ENCODE data around the gene MEX3A. TPM values are rescaled to one million over a fixed set of nuclear protein-coding genes. Genes with fewer than 3 reads are reported as not detected.

The MEX3A gene
- total and polyA plus RNA-seq, 2 of the 8 experiments (the other 6 are each of a cell fraction or from before 2014, with no cell fraction given), result 34.1 to 52.4 TPM

- WGBS, 2 experiments (ENCODE audit: extremely low coverage in 1 of 2, insufficient coverage in 1 of 2, insufficient read length in 1 of 2, insufficient replicate concordance in 2 of 2, low coverage in 1 of 2, low lambda C conversion rate in 2 of 2, missing lambda C conversion rate in 1 of 2), result 63% methylated on average over 5 of the region's 6 CpGs; no CpG with 5 or more reads in 1 of the 2 experiments
- Histone ChIP-seq H4K5ac (ENCODE audit: insufficient read length, low read depth, low read length) (no peak overlapping the region), H3K23ac (ENCODE audit: insufficient read length) (no peak overlapping the region), H3K4me3 (ENCODE audit: extremely low read depth in 1 of 4, insufficient read depth in 2 of 4, low read depth in 3 of 4, low read length in 4 of 4) (no peak overlapping the region), H3K79me2 (ENCODE audit: control insufficient read depth in 1 of 2, insufficient read depth in 2 of 2, low read length in 2 of 2) (peaks cover 0 to 20% of the 10 kb centered on the region in 2 experiments; a peak in 3 of 4 replicates), H2AK5ac (ENCODE audit: low read depth, low read length) (peak overlapping the region; percentile 17; the same call in 1 of the 2 replicates), H3K4me1 (replicated peaks in 1 of 4; ENCODE audit: control insufficient read depth in 3 of 4, insufficient read depth in 4 of 4, low read length in 3 of 4) (peaks cover 20 to 49% (median 37%) of the 10 kb centered on the region in 4 experiments), H3K9me3 (ENCODE audit: insufficient read depth in 2 of 2, low read depth in 1 of 2, low read length in 1 of 2) (no peaks in the 10 kb centered on the region), H4K8ac (ENCODE audit: extremely low read depth, insufficient read depth, low read length) (no peak overlapping the region), H2BK5ac (ENCODE audit: low read depth, low read length) (peak overlapping the region; percentile 35; the same call in 1 of the 2 replicates), H3K4me2 (ENCODE audit: insufficient read depth in 1 of 2, low read depth in 2 of 2, low read length in 2 of 2) (peak overlapping the region; percentile 17 to 26; a peak in 3 of 4 replicates), H2BK12ac (ENCODE audit: low read depth, low read length) (0 out of 2 replicates have a peak overlapping the region, but pooled peaks have one; percentile 75), H3K79me1 (ENCODE audit: low read depth, low read length) (peaks cover 15% of the 10 kb centered on the region), H3K56ac (replicated peaks; ENCODE audit: insufficient read length, low read depth, low read length) (no peak overlapping the region), H2BK15ac (ENCODE audit: low read length) (peak overlapping the region; percentile 88; the same call in 1 of the 2 replicates), H4K20me1 (replicated peaks in 1 of 2; ENCODE audit: control insufficient read depth in 1 of 2, insufficient read depth in 2 of 2, low read length in 2 of 2) (peaks cover 2 to 19% of the 10 kb centered on the region in 2 experiments), H2AFZ (ENCODE audit: low read length) (no peak overlapping the region), H2BK120ac (replicated peaks; ENCODE audit: low read depth, low read length) (no peak overlapping the region), H3K23me2 (ENCODE audit: low read depth, low read length) (no peaks in the 10 kb centered on the region), H3K18ac (ENCODE audit: extremely low read depth, low read length) (peak overlapping the region; percentile 87; the same call in 1 of the 2 replicates), H3K14ac (ENCODE audit: insufficient read length) (no peak overlapping the region), H3K27ac (ENCODE audit: low read depth, low read length) (no peak overlapping the region), H4K91ac (replicated peaks; ENCODE audit: insufficient read length, low read length) (no peak overlapping the region), H3K9ac (replicated peaks in 1 of 4; ENCODE audit: extremely low read depth in 1 of 4, low read depth in 3 of 4, low read length in 3 of 4) (no peak overlapping the region), H3K36me3 (ENCODE audit: control insufficient read depth in 2 of 4, insufficient read depth in 4 of 4, low read length in 3 of 4) (peaks cover 4 to 27% (median 9%) of the 10 kb centered on the region in 4 experiments; a peak in 7 of 8 replicates), H2BK20ac (ENCODE audit: low read length) (no peak overlapping the region), H3K27me3 (replicated peaks in 1 of 4; ENCODE audit: control insufficient read depth in 3 of 4, extremely low read depth in 1 of 4, insufficient read depth in 3 of 4, low read length in 3 of 4) (no peaks in the 10 kb centered on the region), H3K4ac (replicated peaks; ENCODE audit: insufficient read length, low read depth, low read length) (no peak overlapping the region)
- CTCF ChIA-PET (ENCODE audit: partially characterized antibody), result interaction anchor here (1.0 to 10.0 kb wide), 9 partner anchors 9 to 56 kb away, joined by 3 to 139 read pairs (median 5); partner anchors contain the start of genes LAMTOR2, RAB25 and UBQLN4
- no peak for FAIRE-seq
- peak in 1 of 2 experiments; percentile 20; a peak in 1 of 3 replicates for TF ChIP-seq POLR2A (IDR thresholded peaks at IDR 0.05; ENCODE audit: control extremely low read depth in 1 of 2, low read depth in 2 of 2, low read length in 2 of 2)
- TF ChIP-seq EGR1 (IDR thresholded peaks at IDR 0.05; ENCODE audit: borderline replicate concordance, low read depth, low read length), result no peak
- DNase-seq (ENCODE audit: low read depth in 1 of 2, low spot score in 2 of 2), result no peak
- POLR2A ChIA-PET (ENCODE audit: partially characterized antibody), result interaction anchor here (0.9 to 9.7 kb wide), 14 partner anchors 8 to 536 kb away, joined by 3 to 88 read pairs (median 4); partner anchors contain the start of genes LAMTOR2, LMNA, MEX3A and RAB25
These were observed 10.0 kb downstream of the MEX3A start for GRCh38 chr1:156072251-156072650.

All from H1 (cell line).